Mesothelial cell of epicardium (in vitro differentiated cells): ENCODE data around the gene DAAM2. TPM values are rescaled to one million over a fixed set of nuclear protein-coding genes. Genes with fewer than 3 reads are reported as not detected.

Experiments used
- DNase-seq, 2 experiments: peaks; one replicate each; pipeline ENCODE4 v3.0.0; 2021; ENCODE audit warnings: low spot score in 2 of 2; ENCODE audit not compliant: unreplicated experiment in 2 of 2
- H3K27ac Mint-ChIP-seq: 2 replicates; pipeline ENCODE4 v1.8.0; 2021; ENCODE audit warnings: mixed read lengths
- H3K27me3 Mint-ChIP-seq: 2 replicates; pipeline ENCODE4 v1.8.0; 2021; ENCODE audit warnings: low read depth, mixed read lengths
- H3K36me3 Mint-ChIP-seq: 2 replicates; pipeline ENCODE4 v1.8.0; 2021; ENCODE audit warnings: mixed read lengths
- H3K4me1 Mint-ChIP-seq: 2 replicates; pipeline ENCODE4 v1.8.0; 2021; ENCODE audit warnings: mixed read lengths
- H3K4me3 Mint-ChIP-seq: 2 replicates; pipeline ENCODE4 v1.8.0; 2021; ENCODE audit warnings: mild to moderate bottlenecking, moderate library complexity, mixed read lengths
- H3K9me3 Mint-ChIP-seq: 2 replicates; pipeline ENCODE4 v1.8.0; 2021; ENCODE audit warnings: mixed read lengths
- CTCF ChIP-seq: fragments of 200-600 bp; sonication (generic); IDR thresholded peaks from one replicate; pipeline ENCODE4 v1.5.0; 2021; ENCODE audit warnings: antibody characterized with exemption; ENCODE audit not compliant: unreplicated experiment
- total RNA-seq: library from RNA; stranded (reverse); gene quantifications from 3 replicates; pipeline ENCODE4 v1.2.1, GENCODE V29; 2021

DAAM2 gene
- total RNA-seq, 1 donor from 2014 or later: 13.7 TPM

GRCh38 chr6:39945626-39946025, 153.4 kb downstream of the DAAM2 start:
- no peak for DNase-seq
- no peak overlapping the region for H3K4me3 Mint-ChIP-seq
- H3K27me3 Mint-ChIP-seq: peaks cover 9% of the 10 kb centered on the region
- no peak overlapping the region for H3K27ac Mint-ChIP-seq
- no peak for TF ChIP-seq CTCF
- H3K36me3 Mint-ChIP-seq: no peaks in the 10 kb centered on the region
- H3K4me1 Mint-ChIP-seq: no peaks in the 10 kb centered on the region
- no peaks in the 10 kb centered on the region for H3K9me3 Mint-ChIP-seq

GRCh38 chr6:39947611-39948068, 155.5 kb downstream of the DAAM2 start:
- no peaks in the 10 kb centered on the region for H3K9me3 Mint-ChIP-seq
- DNase-seq: no peak
- H3K4me3 Mint-ChIP-seq: no peak overlapping the region

GRCh38 chr6:39948199-39948791, 156.1 kb downstream of the DAAM2 start:
- no peaks in the 10 kb centered on the region for H3K36me3 Mint-ChIP-seq
- no peak for TF ChIP-seq CTCF
- H3K27ac Mint-ChIP-seq: no peak overlapping the region
- no peak overlapping the region for H3K4me3 Mint-ChIP-seq
- no peak for DNase-seq
- no peaks in the 10 kb centered on the region for H3K4me1 Mint-ChIP-seq
- H3K27me3 Mint-ChIP-seq: peaks cover 9% of the 10 kb centered on the region
- no peaks in the 10 kb centered on the region for H3K9me3 Mint-ChIP-seq

More at GRCh38 chr6:39947611-39948068, 155.5 kb downstream of the DAAM2 start:
- TF ChIP-seq CTCF: no peak
- Mint-ChIP-seq H3K27me3 (peaks cover 9% of the 10 kb centered on the region), H3K27ac (no peak overlapping the region), H3K4me1 (no peaks in the 10 kb centered on the region), H3K36me3 (no peaks in the 10 kb centered on the region)

GRCh38 chr6:39950125-39950720, 158.0 kb downstream of the DAAM2 start:
- Mint-ChIP-seq H3K27ac (no peak overlapping the region), H3K9me3 (peaks cover 4% of the 10 kb centered on the region), H3K36me3 (no peaks in the 10 kb centered on the region), H3K4me1 (no peaks in the 10 kb centered on the region), H3K27me3 (peaks cover 10% of the 10 kb centered on the region), H3K4me3 (no peak overlapping the region)
- no peak for TF ChIP-seq CTCF
- DNase-seq: no peak

GRCh38 chr6:39951191-39951590, 159.0 kb downstream of the DAAM2 start:
- H3K36me3 Mint-ChIP-seq: no peaks in the 10 kb centered on the region
- H3K4me1 Mint-ChIP-seq: no peaks in the 10 kb centered on the region
- H3K27me3 Mint-ChIP-seq: peaks cover 18% of the 10 kb centered on the region
- no peak for TF ChIP-seq CTCF
- no peak overlapping the region for H3K27ac Mint-ChIP-seq
- H3K4me3 Mint-ChIP-seq: no peak overlapping the region
- no peak for DNase-seq
- peaks cover 11% of the 10 kb centered on the region for H3K9me3 Mint-ChIP-seq
